ENCODE measurements around the gene CDH8.
"Not testable (repeated sequence)": the region's sequence is repeated elsewhere in the genome, so short reads cannot be mapped to it uniquely, and the experiment has no call there.

The CDH8 gene

GRCh38 chr16:61763013-61763412 is 273.2 kb downstream of the CDH8 start:
- no peak for DNase-seq

- DNase-seq, result no peak
Observed at GRCh38 chr16:61730997-61731396, 305.2 kb downstream of the CDH8 start.

GRCh38 chr16:61726701-61727100 is 309.5 kb downstream of the CDH8 start:
- no peak for DNase-seq

DNA sequence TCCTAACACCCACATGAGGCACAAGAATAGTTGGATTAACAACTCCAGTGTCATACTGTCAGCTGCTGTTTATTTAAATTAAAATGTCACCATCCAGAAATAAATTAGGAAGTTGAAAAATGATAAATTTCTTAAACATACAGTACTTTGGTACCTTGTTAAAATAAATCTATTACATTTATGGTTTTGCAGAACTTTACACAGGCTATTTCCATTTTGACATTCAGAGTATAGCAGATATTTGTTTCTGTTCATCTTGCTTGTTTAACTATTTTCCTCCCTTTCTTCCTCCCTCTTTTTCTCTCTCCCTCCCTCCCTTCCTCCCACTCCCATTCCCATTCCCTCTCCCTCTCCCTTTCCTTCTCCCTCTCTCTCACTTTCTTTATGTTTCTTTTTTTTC is 310.1 kb downstream of the CDH8 start:
- DNase-seq, result no peak

DNA sequence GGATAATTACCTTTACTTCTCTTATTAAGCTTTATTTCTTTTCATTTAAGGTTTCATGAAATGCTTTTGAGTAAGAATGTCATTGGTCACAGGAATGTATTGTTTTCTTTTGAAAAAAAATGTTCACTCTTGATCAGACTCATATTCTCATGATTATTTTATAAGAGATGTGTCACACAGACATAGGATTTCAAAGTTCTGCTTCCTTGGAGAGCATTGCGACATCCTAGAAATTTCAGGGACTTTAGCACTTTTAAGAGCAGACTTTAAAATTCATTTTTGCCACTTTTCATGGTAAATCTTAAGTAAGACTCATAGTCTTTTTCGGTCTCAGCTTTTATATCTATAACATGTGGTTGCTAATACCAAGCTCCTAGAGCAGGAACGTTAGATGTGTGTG is 314.7 kb downstream of the CDH8 start:
- DNase-seq, result no peak

DNA sequence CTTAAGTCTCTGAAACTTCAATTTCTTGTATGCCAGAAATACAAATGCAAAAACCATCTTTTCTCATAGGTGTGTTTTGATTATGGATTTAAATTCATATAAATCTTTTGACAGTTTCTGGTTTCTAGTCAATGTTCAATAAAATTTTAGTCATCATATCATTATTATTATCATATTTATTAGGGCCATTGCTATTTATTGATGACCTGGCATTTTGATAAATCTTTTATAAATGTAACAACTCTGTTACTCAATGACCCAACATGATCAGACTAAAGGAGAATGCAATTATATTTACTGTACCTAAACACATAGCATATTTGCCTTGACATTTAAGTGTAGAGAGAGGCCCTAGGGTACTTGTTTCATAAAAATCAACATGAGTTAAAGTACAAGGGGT is 320.8 kb downstream of the CDH8 start:
- no peak for DNase-seq

GRCh38 chr16:61713787-61714186 is 322.5 kb downstream of the CDH8 start:
- no peak for DNase-seq

GRCh38 chr16:61699640-61700039 is 336.6 kb downstream of the CDH8 start:
- not testable (repeated sequence) for DNase-seq

- no peak for DNase-seq
Observed at GRCh38 chr16:61684541-61684940, 351.7 kb downstream of the CDH8 start.

DNA sequence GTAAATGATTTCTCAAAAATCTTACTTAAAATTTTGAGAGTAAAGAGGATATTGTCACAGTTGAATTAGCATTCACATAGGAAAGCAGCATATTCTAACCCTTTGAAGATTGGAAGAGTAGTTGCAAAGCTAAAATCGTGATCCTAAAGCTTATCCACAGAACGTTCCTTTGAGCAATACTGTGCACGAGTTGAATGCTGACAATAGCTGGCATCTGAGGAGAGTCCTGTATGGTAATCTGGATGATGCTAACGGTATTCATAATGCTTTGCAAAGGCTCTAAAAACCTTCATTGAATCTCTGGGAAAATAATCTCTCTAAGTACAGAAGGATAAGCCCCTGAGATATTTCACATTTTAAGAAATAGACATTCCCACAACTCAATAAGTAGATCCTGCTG is 354.6 kb downstream of the CDH8 start:
- no peak for DNase-seq

- DNase-seq, result no peak
Observed at GRCh38 chr16:61681124-61681523, 355.1 kb downstream of the CDH8 start.

GRCh38 chr16:61678182-61678581 is 358.1 kb downstream of the CDH8 start:
- DNase-seq, result no peak

DNA sequence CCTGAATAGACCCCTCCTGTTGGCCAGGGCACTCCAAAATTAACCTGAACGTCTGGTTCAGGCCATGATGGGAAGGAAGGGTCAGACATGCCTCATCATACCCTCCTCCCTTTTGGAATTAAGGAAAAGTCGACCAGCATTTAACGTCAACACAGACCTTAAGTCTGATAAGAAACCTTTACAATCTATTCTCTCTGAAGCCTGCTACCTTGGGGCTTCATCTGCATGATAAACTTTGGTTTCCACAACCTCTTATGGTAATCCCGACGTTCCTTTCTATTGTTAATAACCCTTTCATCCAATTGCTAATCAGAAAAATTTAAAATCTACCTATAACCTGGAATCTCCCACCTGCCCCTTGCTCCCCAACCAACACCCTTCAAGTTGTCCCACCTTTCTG is 358.5 kb downstream of the CDH8 start:
- DNase-seq, result no peak

DNA sequence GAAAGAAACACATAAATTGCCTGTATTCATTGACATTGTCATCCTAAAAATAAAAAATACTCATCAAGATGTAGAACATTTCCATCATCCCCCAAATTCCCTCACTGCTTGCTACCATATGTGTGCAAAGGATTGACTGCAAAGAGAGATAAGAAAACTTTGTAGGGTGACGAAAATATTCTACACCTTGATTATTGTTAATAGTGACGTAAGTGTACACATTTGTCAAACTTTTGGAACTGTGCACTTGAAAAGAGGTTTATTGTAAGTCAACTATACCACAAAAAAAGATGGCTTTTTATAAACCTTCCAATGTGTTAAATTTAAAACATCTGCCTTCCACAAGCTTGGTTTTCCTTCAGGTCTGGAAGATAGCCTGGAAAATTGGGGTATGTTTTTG is 359.5 kb downstream of the CDH8 start:
- no peak for DNase-seq

GRCh38 chr16:61671161-61671560 is 365.1 kb downstream of the CDH8 start:
- DNase-seq, result no peak

DNA sequence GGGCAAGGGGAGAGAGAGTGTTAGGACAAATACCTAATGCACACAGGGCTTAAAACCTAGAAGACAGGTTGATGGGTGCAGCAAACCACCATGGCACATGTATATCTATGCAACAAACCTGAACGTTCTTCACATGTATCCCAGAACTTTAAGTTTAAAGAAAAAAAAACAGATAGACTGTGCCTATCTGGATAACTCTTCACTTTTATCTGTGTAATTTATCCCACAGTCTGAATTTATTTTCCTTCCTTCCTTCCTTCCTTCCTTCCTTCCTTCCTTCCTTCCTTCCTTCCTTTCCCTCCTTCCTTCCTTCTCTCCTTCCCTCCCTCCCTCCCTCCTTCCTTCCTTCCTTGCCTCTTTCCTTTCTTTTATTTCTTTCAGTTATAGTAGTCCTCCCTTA is 370.7 kb downstream of the CDH8 start:
- DNase-seq, result no peak

- DNase-seq, result no peak
Observed at GRCh38 chr16:61659936-61660335, 376.3 kb downstream of the CDH8 start.

DNA sequence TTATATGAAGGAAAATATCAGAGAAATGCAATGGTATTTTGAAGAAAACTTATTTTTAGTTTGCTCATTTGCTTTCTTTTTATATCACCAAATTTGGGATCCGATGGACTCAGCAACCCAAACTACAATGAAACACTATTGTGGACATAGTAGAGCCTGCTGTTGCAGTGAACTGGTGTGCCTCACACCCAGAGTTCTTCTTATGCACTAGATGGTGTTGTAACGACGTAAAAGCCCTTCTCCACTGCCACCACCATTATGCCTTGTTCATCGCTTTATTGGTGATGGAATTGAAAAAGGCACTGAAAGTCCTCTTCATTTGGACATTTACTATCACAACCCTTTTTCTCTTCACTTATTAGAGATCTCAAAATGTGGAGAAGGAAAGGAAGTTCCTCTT is 381.3 kb downstream of the CDH8 start:
- DNase-seq, result no peak

DNA sequence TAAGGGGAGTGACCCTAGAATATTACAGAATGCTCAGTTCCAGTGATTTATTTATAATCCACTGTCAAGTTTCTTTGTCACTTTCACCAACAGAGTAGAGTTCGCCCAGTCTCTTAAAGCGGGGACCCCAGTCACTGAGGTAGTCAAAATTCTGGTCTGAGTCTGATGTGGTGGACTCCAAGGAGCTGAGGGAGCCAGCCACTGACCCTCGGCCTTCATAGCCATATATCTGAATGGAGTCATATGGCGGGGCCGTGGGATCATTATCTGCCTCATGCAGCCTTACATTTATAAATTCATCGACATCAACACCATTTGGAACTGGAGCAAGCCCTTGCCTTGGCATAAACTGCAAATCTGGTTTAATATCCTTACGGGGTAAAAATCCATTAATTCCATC is 382.7 kb downstream of the CDH8 start:
- DNase-seq, result no peak

- DNase-seq, result no peak
Observed at GRCh38 chr16:61645561-61645960, 390.7 kb downstream of the CDH8 start.

GRCh38 chr16:61644736-61645135 is 391.5 kb downstream of the CDH8 start:
- no peak for DNase-seq

DNA sequence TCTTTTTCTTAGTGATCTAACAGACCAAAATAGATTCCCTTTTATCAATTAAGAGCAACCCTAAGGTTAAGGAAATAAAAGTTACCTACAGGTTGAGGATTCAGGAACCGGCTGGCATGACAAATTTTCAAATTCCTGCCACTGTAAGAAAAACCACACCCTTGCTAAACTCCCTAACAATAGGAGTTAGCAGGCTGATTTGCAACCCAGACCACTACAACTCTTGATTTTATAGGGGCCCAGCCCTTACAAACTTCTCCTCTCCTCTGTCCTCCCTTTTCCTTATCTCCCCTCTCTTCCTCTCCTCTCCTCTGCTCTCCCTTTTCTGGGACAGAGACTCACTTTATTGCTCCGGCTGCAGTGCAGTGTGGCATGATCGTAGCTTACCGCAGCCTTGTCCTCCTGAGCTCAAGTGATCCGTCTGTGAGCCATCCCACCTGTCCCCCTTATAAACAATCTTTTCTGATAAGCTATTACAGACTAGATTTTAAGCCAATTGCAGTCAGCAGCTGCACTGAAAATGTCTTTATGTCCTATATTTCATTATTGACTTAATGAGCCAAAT is 418.9 kb downstream of the CDH8 start:
- DNase-seq, result no peak

GRCh38 chr16:61616088-61616487 is 420.1 kb downstream of the CDH8 start:
- no peak for DNase-seq

GRCh38 chr16:61611847-61612491 is 424.3 kb downstream of the CDH8 start:
- DNase-seq, result no peak

- DNase-seq, result no peak
Observed at GRCh38 chr16:61606581-61606980, 429.7 kb downstream of the CDH8 start.

All from CD4-positive, alpha-beta T cell treated with Interferon alpha-2 for 1 hour (primary cell).